Fibroblast of peridontal ligament (primary cell): ENCODE measurements around the gene XYLT1.

Source experiments
- DNase-seq: peaks from one replicate; pipeline ENCODE4 v3.0.0-alpha.2; 2010; ENCODE audit errors: extremely low read depth

XYLT1 gene

GRCh38 chr16:17152311-17152710 is 318.4 kb downstream of the XYLT1 start:
- peak; percentile 2 for DNase-seq

GRCh38 chr16:17151335-17151734 is 319.4 kb downstream of the XYLT1 start:
- DNase-seq: no peak

DNA sequence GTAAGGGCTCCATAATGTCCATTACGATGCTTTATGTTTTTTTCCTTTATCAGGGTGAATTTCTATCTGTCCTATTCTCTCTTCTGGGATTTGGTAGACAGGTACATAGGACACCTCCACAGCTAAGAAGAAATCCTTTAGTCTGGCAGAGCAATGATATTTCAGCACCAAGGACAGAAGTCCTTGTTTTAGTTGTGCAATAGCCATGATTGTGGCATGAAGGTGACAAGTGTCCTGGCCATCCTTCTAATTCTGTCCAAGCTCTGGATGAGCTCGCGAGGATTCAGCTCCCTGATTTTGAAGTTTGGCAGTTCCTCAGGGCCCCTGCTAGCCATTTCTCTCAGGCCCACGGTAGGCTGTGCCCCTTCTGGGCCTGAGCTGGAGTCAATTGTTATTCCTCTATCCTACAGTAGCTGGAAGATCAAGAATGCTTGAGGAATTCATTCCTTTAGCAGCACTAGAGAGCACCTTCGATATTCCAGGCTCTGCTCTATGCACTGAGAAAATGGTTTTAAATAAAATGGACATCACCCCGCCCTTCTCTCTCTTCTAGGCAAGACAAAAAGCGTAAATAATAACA is 320.8 kb downstream of the XYLT1 start:
- peak; percentile 4 for DNase-seq

GRCh38 chr16:17147942-17148341 is 322.8 kb downstream of the XYLT1 start:
- DNase-seq: no peak

DNA sequence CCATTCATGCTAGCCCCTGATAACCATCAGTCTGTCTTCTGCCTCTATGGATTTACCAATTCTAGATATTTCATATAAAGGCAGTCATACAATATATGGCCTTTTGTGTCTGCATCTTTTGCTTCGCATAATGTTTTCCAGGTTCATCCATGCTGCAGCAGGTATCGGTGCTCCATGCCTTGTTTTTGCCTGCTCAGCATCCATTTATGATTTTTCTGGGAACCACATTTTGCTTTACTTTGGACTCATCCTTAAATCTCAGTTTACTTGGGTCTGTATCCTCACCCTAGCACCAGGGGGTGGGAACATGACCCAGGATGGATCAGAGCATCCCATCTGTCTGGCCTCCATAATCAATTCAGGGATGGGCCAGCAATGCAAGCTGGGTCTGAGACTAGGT is 325.7 kb downstream of the XYLT1 start:
- DNase-seq: no peak

DNA sequence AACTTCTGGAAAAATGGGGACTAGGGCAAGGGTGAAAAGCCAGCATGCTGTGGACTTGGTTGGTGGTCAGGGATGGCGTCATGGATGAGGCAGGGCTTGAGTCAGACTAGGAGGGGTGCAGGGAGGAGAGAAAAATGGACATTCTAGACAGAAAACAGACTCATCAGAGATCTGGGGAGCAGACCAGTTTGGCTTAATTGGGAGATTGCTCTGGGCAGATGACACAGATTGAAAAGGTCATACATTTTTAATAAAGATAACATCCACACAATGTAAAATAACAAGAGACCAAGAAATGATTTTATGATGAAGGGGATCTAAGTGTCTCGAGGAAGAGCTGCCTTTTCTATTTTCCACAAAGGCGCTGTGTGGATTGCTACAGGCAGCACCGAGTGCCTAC is 326.3 kb downstream of the XYLT1 start:
- no peak for DNase-seq

DNA sequence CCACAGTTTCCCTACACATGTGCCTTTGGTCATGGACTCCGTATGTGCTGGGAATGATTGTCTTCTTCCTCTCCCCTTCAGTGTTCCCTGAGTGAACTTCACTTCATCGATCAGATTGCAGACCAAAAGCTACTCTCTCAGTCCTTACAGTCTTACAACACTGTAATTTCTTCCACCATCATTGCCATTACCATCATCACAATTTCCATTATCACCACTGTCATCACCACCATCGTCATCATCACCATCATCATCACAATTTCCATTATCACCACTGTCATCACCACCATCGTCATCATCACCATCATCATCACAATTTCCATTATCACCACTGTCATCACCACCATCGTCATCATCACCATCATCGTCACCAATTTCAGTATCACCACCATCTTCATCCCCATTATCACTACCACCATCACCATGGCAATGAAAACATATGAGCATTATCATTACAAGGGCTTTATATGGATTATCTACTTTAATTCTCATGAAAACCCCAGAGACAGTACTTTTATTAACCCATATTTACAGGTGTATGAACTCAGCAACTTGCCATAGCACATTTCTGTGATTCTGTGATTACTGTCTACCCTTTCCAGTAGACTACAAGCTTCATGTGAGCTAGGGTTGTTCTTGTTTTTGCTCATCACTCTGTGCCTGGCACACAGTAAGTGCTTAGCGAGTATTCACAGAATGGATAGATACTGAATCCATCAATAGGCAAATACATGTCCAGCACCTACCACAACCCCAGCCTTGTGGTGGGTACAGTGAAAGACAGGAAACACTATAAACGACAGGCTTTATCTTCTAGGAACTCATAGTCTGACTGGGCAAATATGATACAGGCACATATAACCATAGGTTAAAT is 327.0 kb downstream of the XYLT1 start:
- DNase-seq: no peak

DNA sequence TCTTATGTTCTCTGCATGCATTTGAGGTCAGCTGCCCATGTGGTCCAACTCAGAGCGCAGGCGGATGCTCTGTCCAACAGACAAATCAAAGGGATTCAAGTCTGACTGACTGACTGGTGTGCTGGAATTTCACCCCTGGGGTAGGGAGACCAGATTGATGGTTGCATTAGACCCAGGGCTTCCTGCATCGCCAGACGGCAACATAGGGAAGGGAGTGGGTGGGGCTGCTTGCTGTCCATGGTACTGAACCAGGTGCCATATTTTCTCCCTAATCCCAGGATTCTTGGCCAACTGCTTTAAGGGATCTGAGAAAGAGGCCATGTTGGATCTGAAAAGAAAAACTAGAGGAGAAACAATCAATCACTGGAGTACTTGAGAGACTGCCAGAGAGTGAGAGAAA is 332.0 kb downstream of the XYLT1 start:
- DNase-seq: no peak

- no peak for DNase-seq
These were observed 335.3 kb downstream of the XYLT1 start for GRCh38 chr16:17135439-17135838.

GRCh38 chr16:17134586-17134985 is 336.2 kb downstream of the XYLT1 start:
- DNase-seq: no peak

GRCh38 chr16:17133851-17134250 is 336.9 kb downstream of the XYLT1 start:
- DNase-seq: no peak

GRCh38 chr16:17131351-17131750 is 339.4 kb downstream of the XYLT1 start:
- no peak for DNase-seq

DNA sequence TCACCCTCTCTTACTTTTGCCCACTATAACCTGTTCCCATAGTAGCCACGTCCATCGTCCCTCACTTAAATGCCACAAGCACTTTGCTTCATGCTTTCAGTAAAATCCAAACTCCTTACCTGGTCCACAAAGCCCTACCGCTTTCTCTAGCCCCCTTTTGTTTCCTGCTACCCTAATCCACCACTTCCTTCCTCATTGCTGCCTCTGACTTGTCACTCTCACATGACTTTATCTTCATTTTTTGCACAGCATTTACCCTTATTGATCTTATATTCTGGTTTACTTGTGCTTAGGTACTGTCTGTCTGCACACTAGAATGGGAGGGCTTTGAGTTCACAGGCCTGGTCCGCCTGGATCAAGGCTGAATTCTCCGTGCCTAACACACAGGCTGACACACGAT is 340.0 kb downstream of the XYLT1 start:
- no peak for DNase-seq

DNA sequence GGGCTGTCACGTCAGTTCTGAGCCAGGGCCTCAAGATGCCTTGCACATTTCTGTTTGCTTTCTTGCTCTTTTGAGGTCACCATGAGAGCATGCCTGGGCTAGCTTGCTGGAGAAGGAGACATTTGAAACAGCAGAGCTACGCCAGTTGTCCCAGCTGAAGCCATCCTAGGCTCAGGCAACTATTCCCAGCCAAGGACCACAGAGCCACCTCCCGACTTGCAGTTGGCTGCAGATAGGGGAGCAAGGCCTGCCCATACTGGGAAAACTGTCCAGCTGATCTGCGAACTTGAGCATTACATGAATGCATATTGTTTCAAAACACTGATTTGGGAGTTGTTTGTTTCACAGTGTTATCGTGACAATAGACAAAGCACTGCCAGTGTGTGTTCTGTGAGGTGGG is 340.8 kb downstream of the XYLT1 start:
- no peak for DNase-seq

DNA sequence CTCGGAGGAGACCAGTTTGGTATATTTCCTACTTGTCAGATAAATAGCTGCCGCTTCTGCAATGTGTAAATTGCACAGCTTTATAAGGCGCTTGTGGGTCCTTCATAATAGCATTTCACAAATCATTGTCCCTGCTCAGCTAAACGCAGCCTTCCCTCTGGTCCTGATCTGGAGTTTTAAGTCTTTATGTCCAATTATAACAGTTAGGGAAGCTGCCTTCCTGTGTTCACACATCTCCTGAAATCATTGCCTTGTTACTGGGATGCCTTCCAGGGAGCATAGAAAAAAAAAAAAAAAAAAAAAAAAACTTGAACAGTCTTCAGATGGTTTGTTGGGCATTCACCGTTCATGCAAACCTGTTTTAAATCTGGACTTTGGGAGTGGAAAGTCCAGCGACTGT is 342.0 kb downstream of the XYLT1 start:
- DNase-seq: no peak

DNA sequence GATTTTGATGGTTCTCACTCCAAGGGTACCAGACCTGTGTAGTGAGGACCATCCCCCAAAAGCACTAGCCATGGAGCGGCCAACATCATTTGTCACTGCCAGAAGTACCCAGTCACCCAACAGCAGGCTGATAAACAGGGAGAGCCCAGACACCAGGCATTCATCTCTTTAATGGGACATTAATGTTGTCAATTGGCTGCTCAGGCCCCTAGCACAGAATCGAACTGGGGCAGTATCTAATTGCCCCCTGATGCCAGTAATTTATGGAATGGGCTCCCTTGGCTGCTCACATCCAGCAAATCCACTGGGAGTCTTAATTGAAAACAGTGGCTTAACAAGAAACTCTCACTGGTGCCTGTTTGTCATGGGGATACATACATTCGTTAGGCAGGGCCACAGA is 344.6 kb downstream of the XYLT1 start:
- DNase-seq: no peak

DNA sequence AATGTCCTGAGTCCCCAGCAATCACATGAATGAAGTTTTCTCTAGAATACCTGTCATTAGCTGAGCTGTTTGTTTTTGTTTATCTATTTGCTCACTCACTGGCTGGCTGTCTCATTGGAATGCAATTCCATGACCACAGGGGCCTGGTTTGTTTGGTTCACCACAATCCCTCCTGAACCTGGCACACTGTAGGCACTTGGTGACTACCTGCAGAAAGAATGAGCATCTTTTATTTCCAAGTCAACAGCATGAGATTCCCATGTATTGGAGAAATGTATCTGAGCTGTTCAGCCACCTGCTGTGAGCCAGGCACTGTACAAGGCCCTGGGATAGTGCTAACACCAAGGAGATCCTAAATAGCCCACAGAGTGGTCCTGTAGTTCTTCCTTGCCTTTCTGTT is 345.1 kb downstream of the XYLT1 start:
- no peak for DNase-seq

- DNase-seq: no peak
These were observed 352.7 kb downstream of the XYLT1 start for GRCh38 chr16:17117906-17118577.

DNA sequence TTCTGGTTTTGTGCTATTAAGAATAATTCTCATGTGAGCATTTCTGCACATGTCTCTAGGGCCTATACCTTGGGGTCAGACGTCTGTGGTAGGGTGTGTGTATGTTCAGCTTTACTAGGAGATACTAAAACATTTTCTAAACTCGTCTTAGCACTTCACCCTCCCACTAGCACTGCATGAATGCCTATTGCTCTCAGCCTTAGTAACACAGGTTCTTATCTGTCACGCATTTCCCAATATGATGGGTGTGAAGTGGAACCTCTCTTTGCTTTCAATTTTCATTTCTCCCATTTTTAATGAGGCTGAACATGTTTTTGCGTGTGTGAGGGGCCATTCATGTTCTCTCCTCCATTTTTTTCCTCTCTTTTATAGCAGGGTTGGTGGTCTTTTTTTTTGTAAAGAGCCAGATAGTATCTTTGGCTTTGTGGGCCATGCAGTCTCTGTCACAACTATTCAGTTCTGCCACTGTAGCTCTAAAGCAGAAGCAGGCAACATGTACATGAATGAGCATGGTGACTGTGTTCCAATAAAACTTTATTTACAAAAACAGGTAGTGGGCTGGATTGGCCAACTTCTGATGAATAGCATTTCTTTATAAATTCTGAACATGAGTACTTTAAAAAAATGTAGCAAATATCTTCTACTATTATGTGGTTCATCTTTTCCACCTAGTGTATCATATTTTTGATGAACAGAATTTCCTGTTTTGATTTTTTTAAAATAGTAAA is 354.0 kb downstream of the XYLT1 start:
- no peak for DNase-seq

- DNase-seq: no peak
These were observed 361.3 kb downstream of the XYLT1 start for GRCh38 chr16:17109413-17109812.

DNA sequence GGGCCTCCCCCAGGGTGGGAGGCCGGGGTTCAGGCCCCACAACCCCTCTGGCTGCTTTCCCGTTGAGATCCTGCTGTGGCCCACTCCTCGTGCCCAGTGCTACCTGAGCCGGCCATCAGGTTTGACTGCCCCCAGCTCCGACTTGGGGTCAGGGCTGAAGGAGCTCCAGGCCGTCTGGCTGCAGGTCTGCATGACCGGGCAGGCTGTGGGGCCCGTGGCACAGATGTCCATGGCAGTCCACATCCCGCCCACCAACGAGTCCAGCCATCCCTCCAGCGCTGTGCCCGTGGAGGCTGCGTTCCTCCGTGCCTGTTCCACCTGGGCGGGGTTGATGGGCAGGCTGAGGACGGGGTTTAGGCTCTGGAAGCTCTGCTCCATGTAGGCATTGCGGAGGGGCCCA is 362.2 kb downstream of the XYLT1 start:
- DNase-seq: no peak

GRCh38 chr16:17107450-17107849 is 363.3 kb downstream of the XYLT1 start:
- DNase-seq: no peak
